ENCODE data around the gene SOX21.

Gene SOX21

GRCh38 chr13:94703721-94704314 is 8.5 kb downstream of the SOX21 start:
- no peaks in the 10 kb centered on the region for H3K9me3 ChIP-seq
- H3K27me3 ChIP-seq = peaks cover 100% of the 10 kb centered on the region
- TF ChIP-seq CTCF (IDR thresholded peaks at IDR 0.05) = no peak
- no peak overlapping the region for H3K4me3 ChIP-seq (ENCODE audit: low read depth in 1 of 2, low read length in 1 of 2)
- no peaks in the 10 kb centered on the region for H3K36me3 ChIP-seq
- H3K4me1 ChIP-seq (ENCODE audit: control insufficient read depth in 1 of 2, insufficient read depth in 1 of 2, low read depth in 1 of 2, low read length in 1 of 2) = peaks cover 0 to 4% of the 10 kb centered on the region in 2 experiments
- H3K27ac ChIP-seq = no peak overlapping the region

GRCh38 chr13:94703271-94703670 is 9.1 kb downstream of the SOX21 start:
- Histone ChIP-seq H3K27ac (no peak overlapping the region), H3K27me3 (peaks cover 100% of the 10 kb centered on the region), H3K36me3 (no peaks in the 10 kb centered on the region), H3K9me3 (no peaks in the 10 kb centered on the region), H3K4me1 (ENCODE audit: control insufficient read depth in 1 of 2, insufficient read depth in 1 of 2, low read depth in 1 of 2, low read length in 1 of 2) (peaks cover 0 to 4% of the 10 kb centered on the region in 2 experiments), H3K4me3 (ENCODE audit: low read depth in 1 of 2, low read length in 1 of 2) (no peak overlapping the region)
- TF ChIP-seq CTCF (IDR thresholded peaks at IDR 0.05) = no peak

GRCh38 chr13:94702181-94703041 is 9.9 kb downstream of the SOX21 start:
- Histone ChIP-seq H3K4me1 (ENCODE audit: control insufficient read depth in 1 of 2, insufficient read depth in 1 of 2, low read depth in 1 of 2, low read length in 1 of 2) (peaks cover 0 to 2% of the 10 kb centered on the region in 2 experiments), H3K4me3 (ENCODE audit: low read depth in 1 of 2, low read length in 1 of 2) (no peak overlapping the region), H3K27ac (no peak overlapping the region), H3K27me3 (peaks cover 100% of the 10 kb centered on the region), H3K9me3 (no peaks in the 10 kb centered on the region), H3K36me3 (no peaks in the 10 kb centered on the region)
- no peak for TF ChIP-seq CTCF (IDR thresholded peaks at IDR 0.05)

GRCh38 chr13:94701313-94702180 is 10.8 kb downstream of the SOX21 start:
- peaks cover 100% of the 10 kb centered on the region for H3K27me3 ChIP-seq
- H3K4me3 ChIP-seq (ENCODE audit: low read depth in 1 of 2, low read length in 1 of 2) = no peak overlapping the region
- H3K27ac ChIP-seq = no peak overlapping the region
- H3K9me3 ChIP-seq = no peaks in the 10 kb centered on the region
- H3K4me1 ChIP-seq (ENCODE audit: control insufficient read depth in 1 of 2, insufficient read depth in 1 of 2, low read depth in 1 of 2, low read length in 1 of 2) = no peaks in the 10 kb centered on the region
- no peaks in the 10 kb centered on the region for H3K36me3 ChIP-seq
- no peak for TF ChIP-seq CTCF (IDR thresholded peaks at IDR 0.05)

DNA sequence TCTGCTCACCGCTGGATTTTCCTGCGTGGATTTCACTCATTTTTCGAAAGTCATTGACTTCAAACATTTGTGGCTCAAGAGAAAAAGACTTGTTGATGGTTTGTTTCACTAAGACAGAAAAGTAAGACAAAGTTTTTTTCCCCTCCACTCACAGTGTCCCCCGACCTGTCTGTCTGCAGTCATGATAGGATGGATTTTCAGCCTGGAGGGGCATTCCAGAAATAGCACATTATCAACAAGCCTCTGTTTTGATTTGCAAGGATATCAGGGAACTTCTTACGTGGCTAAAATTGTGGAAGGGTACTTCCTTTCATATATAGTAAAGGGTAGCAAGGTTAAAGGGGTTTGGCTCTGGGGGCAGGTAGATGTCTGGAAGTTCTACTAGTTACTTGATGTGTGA is 11.8 kb downstream of the SOX21 start:
- H3K9me3 ChIP-seq = no peaks in the 10 kb centered on the region
- peaks cover 100% of the 10 kb centered on the region for H3K27me3 ChIP-seq
- no peaks in the 10 kb centered on the region for H3K4me1 ChIP-seq (ENCODE audit: control insufficient read depth in 1 of 2, insufficient read depth in 1 of 2, low read depth in 1 of 2, low read length in 1 of 2)

More for the DNA sequence above, 11.8 kb downstream of the SOX21 start:
- H3K36me3 ChIP-seq = no peaks in the 10 kb centered on the region
- no peak for TF ChIP-seq CTCF (IDR thresholded peaks at IDR 0.05)
- no peak overlapping the region for H3K27ac ChIP-seq
- no peak overlapping the region for H3K4me3 ChIP-seq (ENCODE audit: low read depth in 1 of 2, low read length in 1 of 2)

Data from neutrophil (primary cell).